Lung microvascular endothelial cell (primary cell): Measurements from ENCODE around the gene ME3. TPM values are rescaled to one million over a fixed set of nuclear protein-coding genes. Genes with fewer than 3 reads are reported as not detected.

Experiments used
- DNase-seq, 2 donors: peaks; one replicate each; pipeline versions ENCODE4 v3.0.0 to v3.0.0-alpha.2; 2010; ENCODE audit warnings: low read depth in 2 of 2
- total RNA-seq: library from RNA; depleted of rRNA; stranded (reverse); fragments of >200 nt; gene quantifications from 2 replicates; pipeline ENCODE4 v1.2.1, GENCODE V29; 2014

Gene ME3
- total RNA-seq, 1 donor from 2014 or later = 23.6 TPM

DNA sequence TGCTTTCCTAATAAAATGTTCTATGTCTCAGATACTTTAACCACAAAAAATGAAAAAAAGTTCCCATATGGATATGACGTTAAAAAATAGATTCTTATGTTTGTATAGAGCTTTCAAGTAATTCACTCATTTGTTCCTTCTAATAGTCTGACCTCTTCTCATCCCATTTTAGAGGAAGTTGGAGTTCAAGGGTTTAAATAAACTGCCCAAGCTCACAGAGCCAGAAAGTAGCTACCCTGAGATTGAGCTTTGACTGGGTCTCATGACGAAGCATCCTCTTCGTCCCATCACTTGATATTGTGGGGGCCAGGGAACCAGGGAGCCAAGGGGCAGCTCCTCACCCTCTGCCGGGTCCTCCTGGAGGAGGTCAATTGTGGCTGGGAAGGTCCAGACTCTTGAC, 181.4 kb downstream of the ME3 start:
- DNase-seq = no peak

DNA sequence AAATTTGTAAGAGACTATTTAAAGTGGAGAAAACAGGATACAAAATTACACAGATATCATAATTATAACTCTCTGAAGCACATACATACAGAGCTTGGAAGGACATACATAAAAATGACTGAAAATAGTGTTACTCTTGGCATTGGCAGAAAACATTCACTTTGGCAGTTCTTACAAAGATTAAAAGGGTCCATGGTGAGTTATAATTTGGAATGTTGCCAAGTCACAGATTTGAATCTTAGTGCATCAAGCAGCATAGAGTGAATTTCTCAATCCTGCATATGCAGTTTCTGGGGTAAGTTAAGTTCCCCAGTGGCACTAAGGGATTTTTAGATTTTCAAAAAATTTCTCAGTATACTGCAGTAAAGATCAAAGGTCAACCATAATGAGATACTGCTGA, 181.8 kb downstream of the ME3 start:
- DNase-seq = peak in 1 of 2 donors; percentile 36

DNA sequence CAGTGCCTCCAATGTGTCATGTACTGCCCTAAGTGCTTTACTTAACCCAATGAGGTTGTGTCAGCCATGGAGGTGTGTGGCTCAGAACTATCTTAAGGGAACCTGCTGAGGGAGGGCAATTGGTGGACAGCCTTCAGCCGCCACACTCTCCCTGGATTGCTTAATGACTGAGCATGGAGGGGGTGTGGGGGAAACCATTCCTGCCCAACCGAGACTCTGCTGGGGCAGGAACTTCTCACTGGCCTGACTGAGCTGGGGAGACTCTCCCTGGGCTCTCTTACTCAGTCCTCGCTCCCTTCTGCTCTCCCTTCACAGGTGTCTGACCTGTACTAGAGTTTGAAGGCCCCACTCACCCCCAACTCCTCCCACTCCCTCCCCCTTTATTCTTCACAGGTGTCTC, 183.0 kb downstream of the ME3 start:
- no peak for DNase-seq

DNA sequence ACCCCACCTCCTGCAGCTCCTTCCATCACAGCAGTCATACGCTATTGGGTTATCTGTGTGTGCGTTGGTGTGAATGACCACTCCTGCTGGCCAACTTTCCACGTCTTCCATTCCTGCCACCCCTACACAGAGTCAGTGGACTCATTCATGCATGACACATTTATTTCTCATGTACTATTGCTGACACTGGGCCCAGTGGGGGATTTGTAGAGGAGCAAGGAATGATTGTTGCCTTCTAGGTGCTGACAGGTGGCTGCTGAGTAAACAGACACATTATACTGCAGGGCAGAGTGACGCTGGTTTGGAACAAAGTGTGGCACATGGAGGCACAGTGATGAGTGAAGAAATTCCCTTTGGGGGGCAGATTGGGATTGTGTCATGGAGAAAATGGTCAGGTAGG, 183.9 kb downstream of the ME3 start:
- no peak for DNase-seq

DNA sequence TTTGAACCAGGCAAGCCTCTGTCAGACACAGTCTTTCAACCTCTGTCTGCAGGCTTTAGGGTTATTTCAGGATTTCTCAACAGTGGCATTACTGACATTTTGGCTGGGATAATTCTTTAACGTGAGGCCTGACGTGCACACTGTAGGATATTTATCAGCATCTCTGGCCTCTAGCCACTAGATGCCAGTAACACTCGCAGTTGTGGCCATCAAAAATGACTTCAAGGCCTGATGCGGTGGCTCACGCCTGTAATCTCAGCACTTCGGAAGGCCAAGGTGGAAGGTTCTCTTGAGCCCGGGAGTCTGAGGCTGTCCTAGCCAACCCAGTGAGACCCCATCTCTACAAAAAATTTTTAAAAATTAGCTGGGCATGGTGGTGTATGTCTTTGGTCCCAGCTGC, 184.7 kb downstream of the ME3 start:
- DNase-seq = no peak

DNA sequence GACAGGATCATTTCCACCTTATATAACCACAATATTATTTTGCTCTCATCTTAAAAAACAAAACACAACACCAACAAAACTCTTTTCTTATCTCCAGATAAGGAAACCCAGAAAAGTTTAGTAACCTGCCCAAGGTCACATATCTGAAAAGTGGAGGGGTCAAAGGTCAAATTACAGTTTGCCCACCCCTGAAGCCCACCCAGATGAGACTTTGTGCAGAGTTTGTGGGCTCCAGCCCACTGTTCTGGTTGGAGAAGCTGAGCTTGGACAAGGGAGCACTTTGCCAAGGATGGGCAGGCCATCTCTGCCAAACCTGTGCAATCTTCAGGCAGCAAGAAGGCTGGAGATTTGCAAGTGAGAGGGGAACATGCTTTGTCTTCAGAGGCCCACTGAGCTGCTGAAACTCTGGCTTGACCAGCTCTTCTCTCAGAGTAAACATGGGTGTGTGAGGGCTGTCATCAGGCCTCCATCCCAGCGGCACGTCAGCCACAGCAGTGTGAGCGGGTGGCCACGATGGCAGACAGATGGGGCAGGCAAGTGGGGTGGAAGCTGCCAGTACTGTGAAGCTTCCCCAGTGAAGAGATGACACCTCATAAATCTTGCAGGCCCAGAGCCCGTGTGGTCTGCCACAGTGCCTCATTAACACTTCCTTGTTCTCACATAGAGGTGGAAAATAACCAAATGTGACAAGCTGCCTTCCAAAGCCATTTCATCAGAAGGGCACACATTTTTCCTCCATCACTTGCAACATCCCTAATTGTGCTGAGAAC, 186.0 kb downstream of the ME3 start:
- peak in 1 of 2 donors; percentile 53 for DNase-seq

DNA sequence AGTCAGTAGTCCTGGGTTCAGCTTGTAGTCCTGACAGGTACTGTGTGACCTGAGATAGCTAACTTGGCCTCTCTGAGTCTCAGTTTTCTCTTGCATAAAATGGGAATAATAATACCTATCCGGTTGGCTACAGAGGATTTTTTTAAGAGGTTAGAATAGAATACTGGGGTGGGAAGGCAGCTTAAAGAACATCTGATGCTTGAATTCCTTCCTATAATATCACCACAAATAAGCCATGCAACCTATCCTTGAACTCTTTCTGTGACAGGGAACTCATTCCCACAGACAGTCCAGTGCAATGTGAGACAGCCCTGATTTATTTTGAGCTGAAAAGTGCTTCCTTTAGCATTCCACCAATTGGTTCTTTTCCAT, 187.6 kb downstream of the ME3 start:
- peak; percentile 46 to 56 for DNase-seq

DNA sequence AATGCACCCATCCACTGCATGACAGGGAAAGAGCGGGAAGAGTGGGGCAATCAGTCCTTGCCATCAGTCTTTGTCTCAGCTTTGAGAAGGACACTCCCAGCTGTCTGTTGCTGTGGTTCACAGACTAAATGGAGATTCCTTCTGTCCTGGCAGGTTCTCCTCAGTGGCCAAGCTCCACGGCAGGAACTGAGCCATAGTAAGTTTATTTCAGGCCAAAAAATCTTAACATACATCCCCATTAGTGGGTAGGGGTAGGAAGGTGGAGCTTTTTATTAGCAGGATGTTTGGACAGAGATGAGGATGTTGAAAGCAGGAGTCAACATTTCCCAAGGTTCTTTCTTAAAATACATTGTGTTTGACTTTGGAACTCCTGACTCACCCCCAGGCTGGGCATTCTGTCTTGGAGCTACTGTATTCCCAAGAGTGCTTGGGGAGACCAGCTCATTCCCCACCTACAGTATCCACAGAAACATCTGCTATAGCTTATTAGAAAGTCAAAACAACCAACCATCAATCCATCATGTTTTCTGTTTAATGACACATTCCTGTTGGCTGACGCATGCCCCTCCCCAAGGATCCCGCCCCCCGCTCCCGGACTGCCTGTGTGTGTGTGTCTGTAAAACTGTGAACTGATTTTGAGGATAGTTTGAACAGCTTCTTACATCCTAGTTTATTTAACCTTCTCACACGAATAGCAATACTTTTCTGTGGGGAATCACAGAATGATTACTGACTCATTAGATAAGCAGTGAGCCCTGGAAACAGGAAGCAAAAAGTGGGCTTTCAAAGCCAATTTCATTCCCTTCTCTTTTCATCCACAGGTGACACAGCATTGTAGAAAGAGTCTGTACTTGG, 188.2 kb downstream of the ME3 start:
- DNase-seq = peak; percentile 93 to 99

DNA sequence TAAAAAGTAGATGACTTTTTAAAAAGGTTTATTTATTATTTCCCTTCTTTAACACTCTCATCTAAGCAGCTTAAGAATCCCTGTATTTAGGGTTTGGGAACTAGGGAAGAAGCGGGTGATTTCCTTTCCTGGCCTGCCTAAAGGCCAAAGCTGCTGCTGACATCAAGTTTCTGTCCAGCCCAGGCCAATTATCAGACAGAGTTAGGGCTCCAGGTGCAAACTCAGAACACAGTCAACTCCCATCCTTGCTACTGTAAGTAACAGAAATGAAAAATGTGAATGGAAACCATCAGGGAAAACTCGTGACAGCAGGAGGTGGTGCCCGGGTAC, 188.8 kb downstream of the ME3 start:
- peak in 1 of 2 donors; percentile 50 for DNase-seq

DNA sequence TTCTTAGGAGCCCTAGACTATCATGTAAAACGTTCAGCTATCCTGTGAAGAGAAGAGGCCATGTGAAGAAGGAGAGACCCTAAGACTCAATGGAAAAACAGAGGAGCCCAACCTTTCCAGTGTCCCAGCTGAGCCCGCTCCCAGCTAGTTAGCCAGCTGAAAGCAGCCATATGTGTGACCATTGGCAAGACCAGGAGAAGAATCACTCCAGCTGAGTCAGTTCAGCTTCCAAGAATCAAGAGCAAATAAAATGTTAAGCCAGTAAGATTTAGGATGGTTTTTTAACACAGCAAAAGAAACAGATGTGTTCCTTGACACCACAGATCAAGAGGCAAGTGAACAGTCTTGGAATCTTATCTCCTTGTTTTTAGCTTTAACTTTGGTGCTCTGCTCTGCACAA, 189.7 kb downstream of the ME3 start:
- no peak for DNase-seq

DNA sequence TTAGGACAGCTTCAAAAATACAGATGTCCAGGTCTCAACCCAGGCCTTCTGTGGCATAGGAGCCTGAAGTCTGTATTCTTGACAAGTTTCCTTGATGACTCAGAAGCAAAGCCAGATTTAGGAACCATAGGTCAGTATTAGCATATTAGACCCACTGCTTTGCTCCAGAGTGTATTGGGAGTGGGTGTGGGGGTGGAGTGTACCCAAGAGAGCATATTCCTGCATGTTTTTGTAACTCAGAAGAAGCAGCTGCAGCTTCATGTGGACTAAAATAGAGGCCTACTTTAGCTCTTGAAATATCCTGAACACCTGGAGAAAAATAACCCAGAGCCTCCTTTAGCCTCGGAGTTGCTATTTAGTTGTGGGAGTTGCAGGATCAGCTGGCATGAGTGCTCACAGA, 191.0 kb downstream of the ME3 start:
- no peak for DNase-seq

DNA sequence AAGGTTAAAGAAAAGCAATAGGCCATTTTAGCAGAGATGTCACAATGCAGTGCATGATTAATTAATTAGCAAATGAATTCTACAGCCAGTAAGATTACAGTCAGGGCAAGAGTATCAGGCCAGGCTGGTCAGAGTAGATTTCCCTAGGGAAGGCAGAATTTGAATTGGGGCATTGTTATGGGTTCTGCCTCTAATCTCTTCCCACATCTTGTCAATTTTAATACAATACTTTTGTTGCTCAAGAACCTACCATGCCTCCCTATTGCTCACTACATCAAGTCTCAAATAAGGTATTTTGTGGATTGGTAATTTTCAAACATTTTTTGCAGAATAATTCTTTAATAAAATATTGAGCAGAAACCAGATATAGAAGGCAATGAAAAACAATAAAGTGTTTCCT, 194.1 kb downstream of the ME3 start:
- no peak for DNase-seq

DNA sequence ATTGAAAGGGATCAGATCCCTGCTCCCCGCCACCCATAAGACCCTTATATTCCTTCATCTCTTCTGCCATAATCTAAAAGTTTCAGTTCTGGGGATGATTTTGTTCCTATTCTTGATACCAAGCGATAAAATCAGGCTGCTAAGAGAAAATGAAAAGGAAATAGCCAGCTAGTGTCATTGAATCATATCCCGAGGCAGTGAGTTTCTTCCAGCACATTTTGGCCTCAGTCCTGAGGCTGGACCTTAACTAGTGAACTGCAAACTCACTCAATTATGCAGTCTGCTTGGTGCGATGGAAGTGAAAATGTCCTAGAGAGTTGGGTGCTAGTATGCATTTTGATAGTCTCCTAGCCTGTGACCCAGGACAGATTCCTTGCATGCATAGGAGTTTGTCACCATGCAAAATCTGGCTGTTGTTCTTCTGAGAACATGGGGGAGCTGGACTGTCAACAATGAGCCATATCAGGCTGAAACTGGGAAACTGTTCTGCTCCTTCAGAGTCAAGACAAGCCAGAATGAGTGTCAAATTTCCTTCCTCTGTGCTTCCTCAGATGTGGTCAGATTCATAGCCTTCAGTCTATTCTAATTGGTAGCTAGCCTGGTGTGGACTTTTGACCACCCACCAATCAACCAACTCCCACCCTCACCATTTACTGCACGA, 194.8 kb downstream of the ME3 start:
- DNase-seq = peak; percentile 55 to 89

DNA sequence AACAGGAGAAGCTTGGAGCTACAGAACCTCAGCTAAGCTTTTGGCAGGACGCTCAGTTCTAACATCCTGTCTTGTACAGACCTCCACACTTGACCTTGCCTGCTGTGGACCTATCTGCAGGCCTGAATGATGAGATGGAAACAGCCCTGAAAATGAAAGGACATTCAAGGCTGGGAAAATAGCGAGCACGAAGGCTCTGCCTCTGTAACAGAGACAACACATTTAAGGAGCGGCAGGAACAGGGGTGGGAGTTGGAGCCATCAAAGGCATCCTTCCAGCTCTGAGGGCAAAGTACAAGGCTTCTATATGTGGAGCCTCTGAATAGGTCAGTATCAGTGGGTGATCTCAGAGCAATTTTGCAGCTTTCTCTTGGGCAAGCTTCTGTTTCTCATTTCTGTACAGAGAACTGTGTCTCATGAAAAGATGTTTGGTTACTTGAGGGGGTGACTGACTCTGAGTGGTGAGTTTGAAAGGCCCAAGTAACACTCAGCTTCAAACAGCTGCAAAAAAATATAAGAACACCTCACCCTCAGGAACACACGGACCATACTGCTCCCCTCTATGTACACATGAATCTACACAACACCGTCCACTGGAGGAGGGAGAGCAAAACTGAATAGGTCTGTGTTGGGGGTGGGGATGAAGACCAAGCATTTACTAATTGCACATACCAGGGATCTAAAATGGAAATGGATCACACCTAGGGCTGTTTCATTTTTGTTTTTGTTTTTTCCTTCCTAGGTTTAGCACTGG, 196.1 kb downstream of the ME3 start:
- peak; percentile 33 to 66 for DNase-seq

DNA sequence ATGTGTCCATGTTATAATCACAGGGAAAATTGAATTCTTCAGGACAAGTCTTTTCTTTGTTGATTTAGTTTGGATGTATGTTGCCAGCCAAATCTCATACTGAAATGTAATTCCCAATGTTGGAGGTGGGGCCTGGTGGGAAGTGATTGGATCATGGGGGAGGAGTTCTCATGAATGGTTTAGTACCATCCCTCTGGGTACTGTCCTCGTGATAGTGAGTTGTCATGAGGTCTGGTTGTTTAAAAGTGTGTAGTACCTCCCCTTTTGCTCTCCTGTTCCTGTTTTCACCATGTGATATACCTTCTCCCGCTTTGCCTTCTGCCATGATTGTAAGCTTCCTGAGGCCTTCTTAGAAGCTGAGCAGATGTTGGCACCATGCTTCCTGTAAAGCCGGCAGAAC, 197.4 kb downstream of the ME3 start:
- peak; percentile 36 to 83 for DNase-seq

DNA sequence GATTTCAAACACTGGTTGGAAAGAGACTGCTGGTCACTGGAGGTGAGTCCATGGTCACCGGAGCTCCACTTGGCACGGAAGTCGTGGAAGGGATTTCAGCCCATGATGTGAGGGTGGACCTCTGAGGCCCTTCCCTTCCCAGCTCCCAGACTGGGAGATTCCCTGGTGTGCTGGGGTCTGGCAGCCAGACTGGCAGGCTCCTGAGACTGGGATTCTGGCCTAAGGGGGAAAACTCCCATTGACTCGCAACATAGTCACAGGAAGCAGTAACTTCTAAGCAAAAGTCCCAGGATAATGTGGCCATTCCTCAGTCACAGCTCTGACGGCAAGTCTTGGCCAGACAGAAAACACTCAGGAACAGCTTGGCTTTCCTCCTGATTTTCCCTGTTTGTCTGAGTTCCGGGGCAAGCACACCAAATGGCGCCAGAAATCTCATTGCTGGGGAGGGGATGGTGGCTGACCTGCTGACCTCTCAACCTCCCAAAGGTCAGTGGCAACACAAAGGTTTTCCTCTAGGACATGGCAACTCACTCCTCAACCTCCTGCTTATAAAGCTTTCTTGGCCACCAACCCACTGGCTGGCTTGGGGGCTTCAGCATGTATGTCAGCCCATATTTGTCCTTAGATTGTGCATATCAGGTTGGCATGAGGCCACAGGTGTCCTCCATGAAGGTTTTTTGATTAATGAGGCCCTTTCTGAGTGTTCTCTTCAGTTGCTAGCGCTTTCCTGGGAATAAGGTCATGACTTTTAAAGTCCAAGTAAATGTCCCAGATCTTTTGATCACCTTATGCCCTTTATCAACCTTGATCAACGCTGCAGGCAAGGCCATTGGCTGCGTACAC, 198.2 kb downstream of the ME3 start:
- peak; percentile 85 to 95 for DNase-seq

DNA sequence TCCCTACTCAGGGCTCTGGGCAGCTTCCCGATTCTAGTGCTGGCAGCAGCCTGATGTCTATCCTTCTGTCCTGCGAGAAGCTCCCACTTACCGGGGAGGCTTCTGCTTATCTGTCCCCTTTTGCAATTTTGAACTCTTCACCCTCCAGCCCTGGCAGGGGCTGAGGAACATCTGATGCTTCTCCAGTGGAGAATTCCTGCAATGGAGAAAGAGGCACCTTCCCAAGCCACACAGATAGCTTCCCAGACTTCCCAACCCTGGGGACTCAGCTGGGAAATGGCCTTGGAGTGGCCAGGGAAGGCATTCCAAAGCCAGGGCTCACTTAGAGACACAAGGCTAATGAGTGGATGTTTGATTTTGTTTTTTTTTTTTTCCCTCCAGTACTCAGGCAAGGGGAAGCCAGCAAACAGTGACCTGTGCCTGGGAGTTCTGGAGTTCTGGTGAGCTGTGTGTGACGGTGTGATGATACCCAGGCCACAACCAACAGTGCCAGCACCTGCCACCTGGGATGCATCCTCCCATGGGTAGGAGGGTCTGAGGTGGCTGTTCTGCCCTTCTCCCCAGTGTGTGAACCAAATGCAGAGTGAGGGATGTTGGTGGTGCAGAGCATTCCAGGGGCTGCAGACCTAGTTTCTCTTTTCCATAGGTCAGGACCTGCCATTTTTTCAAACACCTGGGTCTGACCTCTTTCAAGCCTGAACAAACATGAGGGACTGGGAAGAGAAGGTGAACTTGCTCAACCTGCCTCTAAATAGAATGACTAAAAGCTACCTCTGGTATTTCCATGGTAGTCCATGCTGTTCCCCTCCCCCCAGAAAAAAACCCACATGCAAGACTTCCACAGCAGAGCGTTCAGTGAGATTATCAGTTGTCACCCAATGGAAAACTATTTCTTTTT, 202.7 kb downstream of the ME3 start:
- peak in 1 of 2 donors; percentile 91 for DNase-seq

DNA sequence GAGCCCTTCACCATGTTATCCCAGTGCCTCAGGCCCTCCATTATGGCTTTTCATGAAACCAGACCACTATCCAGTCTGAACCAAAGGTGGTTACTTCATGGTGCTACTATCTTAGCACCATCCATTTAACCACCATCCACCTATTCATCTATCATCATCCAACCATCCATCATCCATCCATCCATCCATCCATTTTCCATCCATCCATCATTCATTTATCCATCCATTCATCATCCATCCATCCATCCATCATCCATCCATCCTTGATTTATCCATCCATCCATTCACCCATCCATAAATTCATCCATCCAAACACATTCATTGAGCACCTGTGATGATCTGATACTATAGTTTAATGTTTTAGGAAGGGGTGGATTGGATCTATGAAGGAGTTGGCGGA, 204.2 kb downstream of the ME3 start:
- no peak for DNase-seq

DNA sequence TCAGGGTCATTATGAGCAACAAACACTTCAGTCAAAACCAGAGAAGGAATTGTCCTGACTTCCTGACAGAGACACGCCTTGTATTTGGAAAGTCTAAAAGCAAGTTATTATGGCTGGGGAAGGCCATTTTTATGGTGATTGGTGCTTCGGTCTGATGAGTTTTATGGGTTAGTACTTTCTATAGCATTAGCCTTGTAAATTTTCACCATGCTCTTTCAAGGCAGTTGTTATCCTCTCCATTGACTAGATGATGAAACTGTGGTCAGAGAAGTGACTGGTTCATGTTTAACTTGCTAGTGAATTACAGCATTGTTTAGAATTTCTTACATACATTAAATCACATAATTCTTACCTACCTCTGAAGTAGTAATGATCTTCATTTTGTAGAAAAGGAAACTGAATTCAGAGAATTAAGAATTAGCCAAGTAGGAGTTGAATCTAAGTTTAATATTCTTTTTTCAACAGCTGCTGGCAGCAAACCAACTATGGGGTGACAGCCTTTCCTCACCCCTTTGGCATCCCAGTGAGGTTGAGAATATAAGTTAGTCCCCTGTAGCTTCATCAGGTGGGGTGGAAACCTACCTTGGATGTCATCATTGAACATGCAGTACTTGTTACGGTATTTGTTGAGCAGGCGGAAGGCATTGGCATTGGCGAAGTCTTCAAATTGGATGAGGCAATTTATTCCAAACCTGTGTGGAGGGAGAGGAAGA, 207.8 kb downstream of the ME3 start:
- DNase-seq = no peak
